HepG2 (cell line): ENCODE measurements around the gene TEF. TPM values are rescaled to one million over a fixed set of nuclear protein-coding genes. Genes with fewer than 3 reads are reported as not detected.

Experiments
- AGO2 ChIP-seq: fragments of 200-400 bp; formaldehyde crosslinking; optimal IDR thresholded peaks from 2 replicates; pipeline ENCODE3; 2017; ENCODE audit warnings: mild to moderate bottlenecking, low read depth, low read length, moderate library complexity
- CBFB ChIP-seq: sonication (generic); formaldehyde crosslinking; IDR thresholded peaks from 2 replicates; pipeline ENCODE4 v1.4.0; 2020; ENCODE audit warnings: missing genetic modification reagents
- PHF8 ChIP-seq: sonication (generic); formaldehyde crosslinking; IDR thresholded peaks from 2 replicates; pipeline ENCODE4 v1.5.0; 2020; ENCODE audit warnings: missing genetic modification reagents
- SMAD1 ChIP-seq: sonication (generic); formaldehyde crosslinking; IDR thresholded peaks from 2 replicates; pipeline ENCODE4 v1.4.0; 2020; ENCODE audit warnings: missing genetic modification reagents, low read depth, mild to moderate bottlenecking, borderline replicate concordance
- ZFY ChIP-seq: sonication (generic); formaldehyde crosslinking; IDR thresholded peaks from 2 replicates; pipeline ENCODE4 v1.4.0; 2020; ENCODE audit warnings: missing genetic modification reagents
- ZNF441 ChIP-seq: sonication (generic); formaldehyde crosslinking; IDR thresholded peaks from 2 replicates; pipeline ENCODE4 v1.7.0; 2021; ENCODE audit warnings: missing genetic modification reagents, borderline replicate concordance
- ZNF501 ChIP-seq: sonication (generic); formaldehyde crosslinking; IDR thresholded peaks from 2 replicates; pipeline ENCODE4 v1.5.1; 2020; ENCODE audit warnings: mild to moderate bottlenecking, moderate library complexity, missing genetic modification reagents
- ZNF792 ChIP-seq: IDR thresholded peaks from 2 replicates; pipeline ENCODE4 v1.6.1; 2016
- polyA plus RNA-seq, 8 experiments: library from polyadenylated mRNA; depleted of rRNA in 3 of 8; stranded (reverse) in 7 of 8; unstranded in 1 of 8; fragments of >200 nt; fragmentation: Illumina TruSeq in 4 of 8; extraction: Trizol in 4 of 8; gene quantifications; 2 replicates each; pipeline versions ENCODE4 v1.2.1 to v1.2.3, GENCODE V29; 2011 to 2016; ENCODE audit warnings: low read depth in 4 of 8, missing spikeins in 1 of 8, mixed read lengths in 1 of 8; ENCODE audit not compliant: insufficient read depth in 1 of 8
- total RNA-seq, 5 experiments: library from RNA; depleted of rRNA; stranded (reverse); fragments of >200 nt; fragmentation: Illumina TruSeq; extraction: Trizol; gene quantifications; 2 replicates each; pipeline ENCODE4 v1.2.3, GENCODE V29; 2016; ENCODE audit warnings: low read depth in 1 of 5
- TF ChIP-seq, protein P1 (sequence below): fragments of 450-650 bp; IDR thresholded peaks from 2 replicates; pipeline ENCODE4 v1.6.1; 2016
- TF ChIP-seq, protein P2 (sequence below): sonication (generic); formaldehyde crosslinking; conservative IDR thresholded peaks from 2 replicates; pipeline ENCODE4 v1.4.0; 2020; ENCODE audit warnings: mild to moderate bottlenecking, missing genetic modification reagents, moderate library complexity
- TF ChIP-seq, protein P3 (sequence below): sonication (generic); formaldehyde crosslinking; IDR thresholded peaks from 2 replicates; pipeline ENCODE4 v1.4.0; 2020; ENCODE audit warnings: mild to moderate bottlenecking, missing genetic modification reagents, borderline replicate concordance
- TF ChIP-seq, protein P4 (sequence below): IDR thresholded peaks from 2 replicates; pipeline ENCODE4 v1.6.1; 2012; ENCODE audit warnings: inconsistent platforms
- TF ChIP-seq, protein P5 (sequence below): sonication (generic); formaldehyde crosslinking; IDR thresholded peaks from 2 replicates; pipeline ENCODE4 v1.5.1; 2020; ENCODE audit warnings: mild to moderate bottlenecking, missing genetic modification reagents, moderate library complexity

TEF gene
- total and polyA plus RNA-seq, 2 of the 13 experiments (the other 11 are each of a cell fraction or from before 2014, with no cell fraction given): 7.6 to 11.2 TPM

DNA sequence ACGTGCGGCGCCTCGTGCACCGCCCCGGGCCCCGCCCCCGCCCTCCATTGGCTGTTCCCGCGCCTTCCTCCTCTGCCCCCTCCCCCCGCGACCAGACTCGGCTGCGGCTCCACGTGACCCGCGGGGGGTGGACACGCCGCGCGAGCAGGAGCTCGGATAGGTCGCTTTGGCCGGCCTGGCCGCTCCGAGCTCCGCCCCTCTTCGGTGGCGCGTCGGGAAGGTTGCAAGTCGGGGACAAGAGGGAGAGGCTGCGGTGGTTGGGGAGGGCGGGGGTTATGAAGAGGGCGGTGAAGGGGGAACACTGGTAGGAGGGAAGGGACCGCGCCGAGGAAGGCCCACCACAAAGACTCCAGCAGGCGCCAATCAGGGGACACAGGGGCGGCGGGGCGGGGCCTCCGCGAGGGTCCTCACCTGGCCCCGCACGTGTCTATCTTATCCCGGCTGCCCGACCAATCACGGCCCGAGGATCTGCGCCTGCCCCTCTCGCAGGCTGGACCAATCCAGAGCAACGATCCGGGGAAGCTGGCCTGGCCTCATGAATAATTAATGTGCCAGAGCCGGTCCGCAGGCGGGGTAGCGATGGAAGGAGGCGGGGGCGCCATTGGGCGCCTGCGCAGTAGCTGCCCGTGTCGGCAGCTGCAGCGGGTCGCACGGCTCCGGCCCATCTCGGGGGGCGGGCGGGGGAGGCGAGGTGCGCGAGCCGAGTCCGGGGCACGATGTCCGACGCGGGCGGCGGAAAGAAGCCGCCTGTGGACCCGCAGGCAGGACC, at the start of gene TEF (continued):
- TF ChIP-seq, protein P1, sequence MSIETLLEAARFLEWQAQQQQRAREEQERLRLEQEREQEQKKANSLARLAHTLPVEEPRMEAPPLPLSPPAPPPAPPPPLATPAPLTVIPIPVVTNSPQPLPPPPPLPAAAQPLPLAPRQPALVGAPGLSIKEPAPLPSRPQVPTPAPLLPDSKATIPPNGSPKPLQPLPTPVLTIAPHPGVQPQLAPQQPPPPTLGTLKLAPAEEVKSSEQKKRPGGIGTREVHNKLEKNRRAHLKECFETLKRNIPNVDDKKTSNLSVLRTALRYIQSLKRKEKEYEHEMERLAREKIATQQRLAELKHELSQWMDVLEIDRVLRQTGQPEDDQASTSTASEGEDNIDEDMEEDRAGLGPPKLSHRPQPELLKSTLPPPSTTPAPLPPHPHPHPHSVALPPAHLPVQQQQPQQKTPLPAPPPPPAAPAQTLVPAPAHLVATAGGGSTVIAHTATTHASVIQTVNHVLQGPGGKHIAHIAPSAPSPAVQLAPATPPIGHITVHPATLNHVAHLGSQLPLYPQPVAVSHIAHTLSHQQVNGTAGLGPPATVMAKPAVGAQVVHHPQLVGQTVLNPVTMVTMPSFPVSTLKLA: peak; percentile 76
- TF ChIP-seq ZNF792 (CRISPR knock-in tag) (peak; percentile 3; the same call in 1 of the 2 replicates), ZFY (CRISPR knock-in tag) (peak; percentile 45), AGO2 (no peak), PHF8 (CRISPR knock-in tag) (peak; percentile 23), ZNF441 (CRISPR knock-in tag) (0 out of 2 replicates have a peak, but pooled peaks have one; percentile 4), SMAD1 (0 out of 2 replicates have a peak, but pooled peaks have one; percentile 0), ZNF501 (CRISPR knock-in tag) (peak; percentile 24; the same call in 1 of the 2 replicates), CBFB (peak; percentile 10; the same call in 1 of the 2 replicates)
- TF ChIP-seq, protein P2, sequence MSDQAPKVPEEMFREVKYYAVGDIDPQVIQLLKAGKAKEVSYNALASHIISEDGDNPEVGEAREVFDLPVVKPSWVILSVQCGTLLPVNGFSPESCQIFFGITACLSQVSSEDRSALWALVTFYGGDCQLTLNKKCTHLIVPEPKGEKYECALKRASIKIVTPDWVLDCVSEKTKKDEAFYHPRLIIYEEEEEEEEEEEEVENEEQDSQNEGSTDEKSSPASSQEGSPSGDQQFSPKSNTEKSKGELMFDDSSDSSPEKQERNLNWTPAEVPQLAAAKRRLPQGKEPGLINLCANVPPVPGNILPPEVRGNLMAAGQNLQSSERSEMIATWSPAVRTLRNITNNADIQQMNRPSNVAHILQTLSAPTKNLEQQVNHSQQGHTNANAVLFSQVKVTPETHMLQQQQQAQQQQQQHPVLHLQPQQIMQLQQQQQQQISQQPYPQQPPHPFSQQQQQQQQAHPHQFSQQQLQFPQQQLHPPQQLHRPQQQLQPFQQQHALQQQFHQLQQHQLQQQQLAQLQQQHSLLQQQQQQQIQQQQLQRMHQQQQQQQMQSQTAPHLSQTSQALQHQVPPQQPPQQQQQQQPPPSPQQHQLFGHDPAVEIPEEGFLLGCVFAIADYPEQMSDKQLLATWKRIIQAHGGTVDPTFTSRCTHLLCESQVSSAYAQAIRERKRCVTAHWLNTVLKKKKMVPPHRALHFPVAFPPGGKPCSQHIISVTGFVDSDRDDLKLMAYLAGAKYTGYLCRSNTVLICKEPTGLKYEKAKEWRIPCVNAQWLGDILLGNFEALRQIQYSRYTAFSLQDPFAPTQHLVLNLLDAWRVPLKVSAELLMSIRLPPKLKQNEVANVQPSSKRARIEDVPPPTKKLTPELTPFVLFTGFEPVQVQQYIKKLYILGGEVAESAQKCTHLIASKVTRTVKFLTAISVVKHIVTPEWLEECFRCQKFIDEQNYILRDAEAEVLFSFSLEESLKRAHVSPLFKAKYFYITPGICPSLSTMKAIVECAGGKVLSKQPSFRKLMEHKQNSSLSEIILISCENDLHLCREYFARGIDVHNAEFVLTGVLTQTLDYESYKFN (CRISPR knock-in tag): 0 out of 2 replicates have a peak, but pooled peaks have one; percentile 14
- TF ChIP-seq, protein P3, sequence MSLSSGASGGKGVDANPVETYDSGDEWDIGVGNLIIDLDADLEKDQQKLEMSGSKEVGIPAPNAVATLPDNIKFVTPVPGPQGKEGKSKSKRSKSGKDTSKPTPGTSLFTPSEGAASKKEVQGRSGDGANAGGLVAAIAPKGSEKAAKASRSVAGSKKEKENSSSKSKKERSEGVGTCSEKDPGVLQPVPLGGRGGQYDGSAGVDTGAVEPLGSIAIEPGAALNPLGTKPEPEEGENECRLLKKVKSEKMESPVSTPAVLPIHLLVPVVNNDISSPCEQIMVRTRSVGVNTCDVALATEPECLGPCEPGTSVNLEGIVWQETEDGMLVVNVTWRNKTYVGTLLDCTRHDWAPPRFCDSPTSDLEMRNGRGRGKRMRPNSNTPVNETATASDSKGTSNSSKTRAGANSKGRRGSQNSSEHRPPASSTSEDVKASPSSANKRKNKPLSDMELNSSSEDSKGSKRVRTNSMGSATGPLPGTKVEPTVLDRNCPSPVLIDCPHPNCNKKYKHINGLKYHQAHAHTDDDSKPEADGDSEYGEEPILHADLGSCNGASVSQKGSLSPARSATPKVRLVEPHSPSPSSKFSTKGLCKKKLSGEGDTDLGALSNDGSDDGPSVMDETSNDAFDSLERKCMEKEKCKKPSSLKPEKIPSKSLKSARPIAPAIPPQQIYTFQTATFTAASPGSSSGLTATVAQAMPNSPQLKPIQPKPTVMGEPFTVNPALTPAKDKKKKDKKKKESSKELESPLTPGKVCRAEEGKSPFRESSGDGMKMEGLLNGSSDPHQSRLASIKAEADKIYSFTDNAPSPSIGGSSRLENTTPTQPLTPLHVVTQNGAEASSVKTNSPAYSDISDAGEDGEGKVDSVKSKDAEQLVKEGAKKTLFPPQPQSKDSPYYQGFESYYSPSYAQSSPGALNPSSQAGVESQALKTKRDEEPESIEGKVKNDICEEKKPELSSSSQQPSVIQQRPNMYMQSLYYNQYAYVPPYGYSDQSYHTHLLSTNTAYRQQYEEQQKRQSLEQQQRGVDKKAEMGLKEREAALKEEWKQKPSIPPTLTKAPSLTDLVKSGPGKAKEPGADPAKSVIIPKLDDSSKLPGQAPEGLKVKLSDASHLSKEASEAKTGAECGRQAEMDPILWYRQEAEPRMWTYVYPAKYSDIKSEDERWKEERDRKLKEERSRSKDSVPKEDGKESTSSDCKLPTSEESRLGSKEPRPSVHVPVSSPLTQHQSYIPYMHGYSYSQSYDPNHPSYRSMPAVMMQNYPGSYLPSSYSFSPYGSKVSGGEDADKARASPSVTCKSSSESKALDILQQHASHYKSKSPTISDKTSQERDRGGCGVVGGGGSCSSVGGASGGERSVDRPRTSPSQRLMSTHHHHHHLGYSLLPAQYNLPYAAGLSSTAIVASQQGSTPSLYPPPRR (CRISPR knock-in tag): no peak; the same call in 1 of the 2 replicates
- TF ChIP-seq, protein P4, sequence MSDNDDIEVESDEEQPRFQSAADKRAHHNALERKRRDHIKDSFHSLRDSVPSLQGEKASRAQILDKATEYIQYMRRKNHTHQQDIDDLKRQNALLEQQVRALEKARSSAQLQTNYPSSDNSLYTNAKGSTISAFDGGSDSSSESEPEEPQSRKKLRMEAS: peak; percentile 94
- TF ChIP-seq, protein P5, sequence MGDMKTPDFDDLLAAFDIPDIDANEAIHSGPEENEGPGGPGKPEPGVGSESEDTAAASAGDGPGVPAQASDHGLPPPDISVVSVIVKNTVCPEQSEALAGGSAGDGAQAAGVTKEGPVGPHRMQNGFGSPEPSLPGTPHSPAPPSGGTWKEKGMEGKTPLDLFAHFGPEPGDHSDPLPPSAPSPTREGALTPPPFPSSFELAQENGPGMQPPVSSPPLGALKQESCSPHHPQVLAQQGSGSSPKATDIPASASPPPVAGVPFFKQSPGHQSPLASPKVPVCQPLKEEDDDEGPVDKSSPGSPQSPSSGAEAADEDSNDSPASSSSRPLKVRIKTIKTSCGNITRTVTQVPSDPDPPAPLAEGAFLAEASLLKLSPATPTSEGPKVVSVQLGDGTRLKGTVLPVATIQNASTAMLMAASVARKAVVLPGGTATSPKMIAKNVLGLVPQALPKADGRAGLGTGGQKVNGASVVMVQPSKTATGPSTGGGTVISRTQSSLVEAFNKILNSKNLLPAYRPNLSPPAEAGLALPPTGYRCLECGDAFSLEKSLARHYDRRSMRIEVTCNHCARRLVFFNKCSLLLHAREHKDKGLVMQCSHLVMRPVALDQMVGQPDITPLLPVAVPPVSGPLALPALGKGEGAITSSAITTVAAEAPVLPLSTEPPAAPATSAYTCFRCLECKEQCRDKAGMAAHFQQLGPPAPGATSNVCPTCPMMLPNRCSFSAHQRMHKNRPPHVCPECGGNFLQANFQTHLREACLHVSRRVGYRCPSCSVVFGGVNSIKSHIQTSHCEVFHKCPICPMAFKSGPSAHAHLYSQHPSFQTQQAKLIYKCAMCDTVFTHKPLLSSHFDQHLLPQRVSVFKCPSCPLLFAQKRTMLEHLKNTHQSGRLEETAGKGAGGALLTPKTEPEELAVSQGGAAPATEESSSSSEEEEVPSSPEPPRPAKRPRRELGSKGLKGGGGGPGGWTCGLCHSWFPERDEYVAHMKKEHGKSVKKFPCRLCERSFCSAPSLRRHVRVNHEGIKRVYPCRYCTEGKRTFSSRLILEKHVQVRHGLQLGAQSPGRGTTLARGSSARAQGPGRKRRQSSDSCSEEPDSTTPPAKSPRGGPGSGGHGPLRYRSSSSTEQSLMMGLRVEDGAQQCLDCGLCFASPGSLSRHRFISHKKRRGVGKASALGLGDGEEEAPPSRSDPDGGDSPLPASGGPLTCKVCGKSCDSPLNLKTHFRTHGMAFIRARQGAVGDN: peak; percentile 79
